ENCODE measurements around the gene CGB8. TPM values are rescaled to one million over a fixed set of nuclear protein-coding genes. Genes with fewer than 3 reads are reported as not detected.

The CGB8 gene
- total RNA-seq, 4 donors from 2014 or later: not detected

- TF ChIP-seq POLR2A (IDR thresholded peaks at IDR 0.05) (no peak), CTCF (IDR thresholded peaks at IDR 0.05) (no peak)
- Histone ChIP-seq H3K4me3 (no peak overlapping the region), H3K27me3 (peaks cover 0 to 38% (median 0%) of the 10 kb centered on the region in 4 donors), H3K9me3 (no peaks in the 10 kb centered on the region), H3K4me1 (peaks cover 0 to 35% (median 20%) of the 10 kb centered on the region in 3 donors), H3K27ac (no peak overlapping the region), H3K36me3 (peaks cover 4 to 57% (median 5%) of the 10 kb centered on the region in 3 donors)
- no peak for DNase-seq
- intact Hi-C loops (cut with DNase I): no loop called here
- 40 to 92% methylated on average over 2 to 11 of the region's 29 CpGs for WGBS, 2 donors
Measured at GRCh38 chr19:49016067-49016839, 32.7 kb downstream of the CGB8 start.

GRCh38 chr19:49014870-49015255 is 34.0 kb downstream of the CGB8 start:
- peaks cover 13 to 71% (median 15%) of the 10 kb centered on the region in 3 donors for H3K36me3 ChIP-seq
- H3K4me3 ChIP-seq: no peak overlapping the region
- peaks cover 0 to 28% (median 0%) of the 10 kb centered on the region in 4 donors for H3K27me3 ChIP-seq
- peaks cover 0 to 28% (median 20%) of the 10 kb centered on the region in 3 donors for H3K4me1 ChIP-seq
- TF ChIP-seq CTCF (IDR thresholded peaks at IDR 0.05): no peak
- TF ChIP-seq POLR2A (IDR thresholded peaks at IDR 0.05): no peak
- no peak for DNase-seq
- no peak overlapping the region for H3K27ac ChIP-seq
- H3K9me3 ChIP-seq: no peaks in the 10 kb centered on the region
- intact Hi-C loops (cut with DNase I): no loop called here
- WGBS, 2 donors: 58 to 89% methylated on average over 2 to 10 of the region's 18 CpGs

GRCh38 chr19:49014123-49014869 is 34.6 kb downstream of the CGB8 start:
- DNase-seq: no peak
- Histone ChIP-seq H3K36me3 (peaks cover 15 to 76% (median 19%) of the 10 kb centered on the region in 3 donors), H3K4me1 (peaks cover 0 to 22% (median 17%) of the 10 kb centered on the region in 3 donors)

GRCh38 chr19:49011194-49011593 is 37.7 kb downstream of the CGB8 start:
- TF ChIP-seq POLR2A (IDR thresholded peaks at IDR 0.05): no peak
- no peak for TF ChIP-seq CTCF (IDR thresholded peaks at IDR 0.05)
- WGBS, 2 donors: 78 to 97% methylated on average over 5 to 6 of the region's 17 CpGs
- DNase-seq: no peak

More at GRCh38 chr19:49014123-49014869, 34.6 kb downstream of the CGB8 start:
- WGBS, 2 donors: 86 to 92% methylated on average over 10 to 19 of the region's 32 CpGs
- intact Hi-C loops (cut with DNase I): no loop called here
- H3K9me3 ChIP-seq: no peaks in the 10 kb centered on the region
- TF ChIP-seq CTCF (IDR thresholded peaks at IDR 0.05) (no peak), POLR2A (IDR thresholded peaks at IDR 0.05) (no peak)
- no peak overlapping the region for H3K27ac ChIP-seq
- H3K4me3 ChIP-seq: no peak overlapping the region
- H3K27me3 ChIP-seq: peaks cover 0 to 22% (median 0%) of the 10 kb centered on the region in 4 donors

GRCh38 chr19:49010453-49010852 is 38.5 kb downstream of the CGB8 start:
- no peak for TF ChIP-seq CTCF (IDR thresholded peaks at IDR 0.05)
- TF ChIP-seq POLR2A (IDR thresholded peaks at IDR 0.05): no peak
- no peaks in the 10 kb centered on the region for H3K27me3 ChIP-seq
- no peak for DNase-seq
- no peak overlapping the region for H3K4me3 ChIP-seq
- no peaks in the 10 kb centered on the region for H3K4me1 ChIP-seq
- 89 to 91% methylated on average over 12 to 16 of the region's 18 CpGs for WGBS, 2 donors
- intact Hi-C loops (cut with DNase I): no loop called here
- H3K27ac ChIP-seq: no peak overlapping the region
- H3K36me3 ChIP-seq: peaks cover 15 to 97% (median 39%) of the 10 kb centered on the region in 3 donors
- no peaks in the 10 kb centered on the region for H3K9me3 ChIP-seq

More at GRCh38 chr19:49011194-49011593, 37.7 kb downstream of the CGB8 start:
- Histone ChIP-seq H3K36me3 (peaks cover 18 to 97% (median 34%) of the 10 kb centered on the region in 3 donors), H3K4me1 (no peaks in the 10 kb centered on the region), H3K9me3 (no peaks in the 10 kb centered on the region), H3K27ac (no peak overlapping the region), H3K4me3 (no peak overlapping the region), H3K27me3 (no peaks in the 10 kb centered on the region)
- intact Hi-C loops (cut with DNase I): no loop called here
